8988T (cell line): ENCODE data around the gene HERC2.
"Not testable (repeated sequence)": the region's sequence is repeated elsewhere in the genome, so short reads cannot be mapped to it uniquely, and the experiment has no call there.

Experiments
- DNase-seq: peaks from one replicate; pipeline ENCODE4 v3.0.0; 2011

Gene HERC2

GRCh38 chr15:28128031-28128430, 193.9 kb downstream of the HERC2 start:
- DNase-seq, result no peak

GRCh38 chr15:28127036-28127435, 194.9 kb downstream of the HERC2 start:
- DNase-seq, result no peak

- DNase-seq, result no peak
Observed at GRCh38 chr15:28125673-28126651, 196.0 kb downstream of the HERC2 start.

- no peak for DNase-seq
Observed at GRCh38 chr15:28124841-28125240, 197.1 kb downstream of the HERC2 start.

GRCh38 chr15:28123408-28124023, 198.5 kb downstream of the HERC2 start:
- DNase-seq, result peak; percentile 57

GRCh38 chr15:28122038-28122949, 199.7 kb downstream of the HERC2 start:
- no peak for DNase-seq

GRCh38 chr15:28121577-28121976, 200.4 kb downstream of the HERC2 start:
- not testable (repeated sequence) for DNase-seq

GRCh38 chr15:28120359-28120640, 201.7 kb downstream of the HERC2 start:
- DNase-seq, result no peak

- DNase-seq, result no peak
Observed at GRCh38 chr15:28118531-28118930, 203.4 kb downstream of the HERC2 start.

GRCh38 chr15:28118083-28118482, 203.9 kb downstream of the HERC2 start:
- DNase-seq, result no peak

- DNase-seq, result no peak
Observed at GRCh38 chr15:28117432-28117990, 204.5 kb downstream of the HERC2 start.

GRCh38 chr15:28116521-28117431, 205.2 kb downstream of the HERC2 start:
- DNase-seq, result no peak

GRCh38 chr15:28115871-28116270, 206.1 kb downstream of the HERC2 start:
- no peak for DNase-seq

GRCh38 chr15:28114721-28115622, 207.0 kb downstream of the HERC2 start:
- DNase-seq, result no peak

- no peak for DNase-seq
Observed at GRCh38 chr15:28114114-28114455, 207.9 kb downstream of the HERC2 start.

GRCh38 chr15:28113394-28114113, 208.4 kb downstream of the HERC2 start:
- DNase-seq, result no peak

GRCh38 chr15:28112962-28113361, 209.0 kb downstream of the HERC2 start:
- DNase-seq, result no peak

GRCh38 chr15:28112101-28112760, 209.7 kb downstream of the HERC2 start:
- no peak for DNase-seq

GRCh38 chr15:28111543-28111942, 210.4 kb downstream of the HERC2 start:
- no peak for DNase-seq

- DNase-seq, result no peak
Observed at GRCh38 chr15:28110481-28110881, 211.5 kb downstream of the HERC2 start.
